PC-3 (cell line): ENCODE results near the gene NDUFA7. TPM values are rescaled to one million over a fixed set of nuclear protein-coding genes. Genes with fewer than 3 reads are reported as not detected.

Experiments used
- ATAC-seq: fragments of 200-7000 bp; cut with Tn5 transposase; 2 replicates; pipeline ENCODE4 v1.9.1; 2020; ENCODE audit warnings: mild to moderate bottlenecking, moderate library complexity
- BruUV-seq: library from RNA; stranded (reverse); fragments of 400-500 nt; replicated peaks from 2 replicates; lab custom pipeline; 2021; lab: Mats Ljungman, UMichigan
- CTCF ChIA-PET: fragments of 300-600 bp; sonication (Branson Sonifier 250); formaldehyde crosslinking; loops from one replicate; lab custom pipeline; 2022; ENCODE audit warnings: antibody characterized with exemption; lab: Charles Lee
- POLR2A ChIA-PET: fragments of 300-600 bp; sonication (Branson Sonifier 250); formaldehyde crosslinking; loops from one replicate; lab custom pipeline; 2022; ENCODE audit warnings: antibody characterized with exemption; ENCODE audit not compliant: unreplicated experiment; lab: Charles Lee
- DNase-seq: peaks from one replicate; pipeline ENCODE4 v3.0.0-alpha.2; 2015
- H2AFZ ChIP-seq: fragments of 300-600 bp; sonication (generic); 2 replicates; pipeline ENCODE4 v1.6.0; 2016; ENCODE audit warnings: antibody characterized with exemption, low read length
- H3F3A ChIP-seq: fragments of 300-600 bp; sonication (generic); one replicate; pipeline ENCODE4 v1.6.0; 2017; ENCODE audit warnings: antibody characterized with exemption, low read length, control low read depth, mild to moderate bottlenecking; ENCODE audit not compliant: unreplicated experiment
- H3K27ac ChIP-seq: fragments of 300-600 bp; sonication (generic); 2 replicates; pipeline ENCODE4 v1.5.1; 2016; ENCODE audit warnings: mild to moderate bottlenecking, low read length
- H3K27me3 ChIP-seq: fragments of 300-600 bp; sonication (generic); 2 replicates; pipeline ENCODE4 v1.6.1; 2016; ENCODE audit warnings: low read length, mixed read lengths
- H3K36me3 ChIP-seq: fragments of 300-600 bp; sonication (generic); 2 replicates; pipeline ENCODE4 v1.6.1; 2016; ENCODE audit warnings: low read depth, mixed run types, low read length, mixed read lengths
- H3K4me1 ChIP-seq: fragments of 300-600 bp; sonication (generic); 2 replicates; pipeline ENCODE4 v1.5.1; 2016; ENCODE audit warnings: low read length; ENCODE audit not compliant: insufficient read depth
- H3K4me2 ChIP-seq: fragments of 300-600 bp; sonication (generic); 2 replicates; pipeline ENCODE4 v1.6.0; 2016; ENCODE audit warnings: low read length
- H3K4me3 ChIP-seq: fragments of 300-600 bp; sonication (generic); 2 replicates; pipeline ENCODE4 v1.5.1; 2016; ENCODE audit warnings: mild to moderate bottlenecking, low read length, mixed read lengths
- H3K79me2 ChIP-seq: fragments of 300-600 bp; sonication (generic); 2 replicates; pipeline ENCODE4 v1.6.1; 2017; ENCODE audit warnings: low read length, mixed read lengths
- H3K9ac ChIP-seq: fragments of 300-600 bp; sonication (generic); 2 replicates; pipeline ENCODE4 v1.6.0; 2016; ENCODE audit warnings: mild to moderate bottlenecking, low read length
- H3K9me2 ChIP-seq: fragments of 300-600 bp; sonication (generic); replicated peaks from 2 replicates; pipeline ENCODE4 v1.6.1; 2016; ENCODE audit warnings: mixed run types, low read length, mixed read lengths
- H3K9me3 ChIP-seq: fragments of 300-600 bp; sonication (generic); 2 replicates; pipeline ENCODE4 v1.6.1; 2016; ENCODE audit warnings: low read length, mixed read lengths
- H4K20me1 ChIP-seq: fragments of 300-600 bp; sonication (generic); 2 replicates; pipeline ENCODE4 v1.6.1; 2016; ENCODE audit warnings: low read length, mixed read lengths
- CTCF ChIP-seq: fragments of 300-600 bp; sonication (generic); conservative IDR thresholded peaks from 2 replicates; pipeline ENCODE4 v1.5.1; 2017; ENCODE audit warnings: antibody characterized with exemption, low read depth, mild to moderate bottlenecking, low read length
- EZH2 ChIP-seq: fragments of 300-600 bp; sonication (generic); IDR thresholded peaks from one replicate; pipeline ENCODE4 v1.6.1; 2017; ENCODE audit warnings: antibody characterized with exemption, mild to moderate bottlenecking, low read length; ENCODE audit not compliant: unreplicated experiment
- EZH2phosphoT487 ChIP-seq: fragments of 300-600 bp; sonication (generic); IDR thresholded peaks from 2 replicates; pipeline ENCODE4 v1.6.1; 2018; ENCODE audit warnings: mild to moderate bottlenecking, antibody characterized with exemption, low read length, borderline replicate concordance
- intact Hi-C: fragments of 100-400 bp; cut with micrococcal nuclease; formaldehyde crosslinking; loops from 2 replicates; pipeline ENCODE4 v1.9.0; 2023
- total RNA-seq: library from RNA; depleted of rRNA; stranded (reverse); fragments of >200 nt; gene quantifications from 2 replicates; pipeline ENCODE4 v1.2.3, GENCODE V29; 2014

Gene NDUFA7
- total RNA-seq, 1 experiment from 2014 or later = 144 TPM

- Histone ChIP-seq H3K27ac (no peak overlapping the region), H4K20me1 (no peaks in the 10 kb centered on the region), H3K9me3 (no peaks in the 10 kb centered on the region), H3K79me2 (no peaks in the 10 kb centered on the region), H3K9ac (no peak overlapping the region), H3K4me2 (peak overlapping the region; percentile 92), H3K4me1 (peaks cover 11% of the 10 kb centered on the region; the same call in 1 of the 2 replicates), H3K4me3 (peak overlapping the region; percentile 66), H3K36me3 (no peaks in the 10 kb centered on the region), H2AFZ (peak overlapping the region; percentile 87), H3K9me2 (no peaks in the 10 kb centered on the region), H3K27me3 (peaks cover 22% of the 10 kb centered on the region), H3F3A (no peaks in the 10 kb centered on the region)
- no TSS peak for BruUV-seq
- no peak for TF ChIP-seq EZH2phosphoT487
- TF ChIP-seq CTCF = no peak
- no peak for TF ChIP-seq EZH2
- ChIA-PET POLR2A (interaction anchor here (0.6 kb wide), 1 partner anchor 115 kb away, joined by 3 read pairs; no protein-coding TSS in a partner anchor), CTCF (interaction anchor here (0.6 to 1.2 kb wide), 3 partner anchors 13 to 56 kb away, joined by 3 to 12 read pairs (median 3); partner anchors contain the start of genes CD320 and RAB11B)
- DNase-seq (peak; percentile 87), ATAC-seq (peak; percentile 70)
- intact Hi-C loops = no loop called here
Observed at GRCh38 chr19:8334458-8335342, 13.5 kb upstream of the NDUFA7 start.

GRCh38 chr19:8333767-8334457 is 12.7 kb upstream of the NDUFA7 start:
- H3F3A ChIP-seq = no peaks in the 10 kb centered on the region
- no peaks in the 10 kb centered on the region for H3K9me3 ChIP-seq
- H2AFZ ChIP-seq = peak overlapping the region; percentile 87
- no peaks in the 10 kb centered on the region for H3K36me3 ChIP-seq
- no peaks in the 10 kb centered on the region for H3K9me2 ChIP-seq
- no peaks in the 10 kb centered on the region for H3K79me2 ChIP-seq
- CTCF ChIA-PET = interaction anchor here (0.6 kb wide), 1 partner anchor 56 kb away, joined by 12 read pairs; the partner anchor contains the start of gene RAB11B
- DNase-seq = no peak
- intact Hi-C loops = no loop called here
- ATAC-seq = peak; percentile 6; the same call in 1 of the 2 replicates
- no peak overlapping the region for H3K9ac ChIP-seq
- H3K27me3 ChIP-seq = peaks cover 22% of the 10 kb centered on the region
- no TSS peak for BruUV-seq
- POLR2A ChIA-PET = no interaction called here
- peak overlapping the region; percentile 92 for H3K4me2 ChIP-seq
- H3K4me3 ChIP-seq = peak overlapping the region; percentile 66
- H3K27ac ChIP-seq = no peak overlapping the region
- TF ChIP-seq CTCF (no peak), EZH2 (peak; percentile 44), EZH2phosphoT487 (0 out of 2 replicates have a peak, but pooled peaks have one; percentile 13)
- H3K4me1 ChIP-seq = peaks cover 11% of the 10 kb centered on the region; the same call in 1 of the 2 replicates
- no peaks in the 10 kb centered on the region for H4K20me1 ChIP-seq
